GM21825 (cell line): ENCODE data around the gene FST.

Experiments used
- ATAC-seq: cut with Tn5 transposase; IDR thresholded peaks from one replicate; pipeline ENCODE4 v1.9.1; 2021; ENCODE audit warnings: mild to moderate bottlenecking, moderate library complexity; ENCODE audit not compliant: unreplicated experiment

The FST gene, protein sequence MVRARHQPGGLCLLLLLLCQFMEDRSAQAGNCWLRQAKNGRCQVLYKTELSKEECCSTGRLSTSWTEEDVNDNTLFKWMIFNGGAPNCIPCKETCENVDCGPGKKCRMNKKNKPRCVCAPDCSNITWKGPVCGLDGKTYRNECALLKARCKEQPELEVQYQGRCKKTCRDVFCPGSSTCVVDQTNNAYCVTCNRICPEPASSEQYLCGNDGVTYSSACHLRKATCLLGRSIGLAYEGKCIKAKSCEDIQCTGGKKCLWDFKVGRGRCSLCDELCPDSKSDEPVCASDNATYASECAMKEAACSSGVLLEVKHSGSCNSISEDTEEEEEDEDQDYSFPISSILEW

DNA sequence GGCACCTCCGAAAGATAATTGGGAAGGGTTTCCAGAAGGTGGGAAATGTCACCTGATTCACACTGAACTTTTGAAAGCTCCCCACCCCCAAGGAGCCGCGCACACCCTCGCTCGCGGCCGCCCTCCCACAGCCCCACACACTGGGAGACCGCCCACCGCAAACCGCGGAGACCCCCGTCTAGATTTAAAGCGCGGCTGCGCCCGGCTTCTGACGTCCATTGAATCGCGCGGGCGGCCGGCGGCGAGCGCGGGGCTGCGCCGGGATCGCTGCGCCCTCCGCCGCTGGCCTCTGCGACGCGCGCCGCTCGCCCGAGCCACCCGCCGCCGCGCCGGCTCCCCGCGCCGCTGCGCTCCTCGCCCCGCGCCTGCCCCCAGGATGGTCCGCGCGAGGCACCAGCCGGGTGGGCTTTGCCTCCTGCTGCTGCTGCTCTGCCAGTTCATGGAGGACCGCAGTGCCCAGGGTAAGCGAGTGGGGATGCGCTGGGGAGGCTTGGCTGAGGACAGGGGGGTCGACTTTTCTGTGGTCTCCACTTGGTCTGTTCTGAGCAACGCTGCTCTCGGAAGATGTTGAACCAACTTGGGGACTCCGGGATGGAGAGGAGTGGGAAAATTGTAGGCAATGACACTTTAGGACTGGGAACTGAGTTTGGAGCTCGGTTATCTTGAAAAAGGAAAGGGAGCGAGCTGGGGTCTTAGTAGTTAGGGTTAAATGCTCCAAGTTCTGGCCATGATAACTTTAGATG lies at the start of gene FST:
FST (plus strand) TSS at position 214 of the 743 bp plus-strand sequence; CDS start at position 377, 163 bp downstream.
- no peak for ATAC-seq

DNA sequence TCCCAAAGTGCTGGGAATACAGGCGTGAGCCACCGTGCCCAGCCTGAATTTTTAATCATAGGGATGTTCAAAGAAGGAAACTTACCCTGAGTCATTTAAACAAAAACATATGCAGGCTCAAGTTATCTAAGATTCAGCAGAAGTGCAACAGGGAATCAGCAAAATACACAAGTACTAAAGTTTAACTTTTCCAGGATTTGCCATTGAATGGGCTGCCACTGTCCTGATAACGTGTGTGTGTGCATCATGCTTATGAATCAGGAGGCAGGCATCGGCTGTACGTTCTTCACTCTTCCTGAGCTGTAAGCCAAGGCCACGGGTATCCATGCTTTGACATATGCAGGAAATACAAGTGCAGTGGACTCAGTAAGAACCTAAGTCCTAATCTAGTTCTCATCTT lies 48.8 kb upstream of the FST start:
- no peak for ATAC-seq

DNA sequence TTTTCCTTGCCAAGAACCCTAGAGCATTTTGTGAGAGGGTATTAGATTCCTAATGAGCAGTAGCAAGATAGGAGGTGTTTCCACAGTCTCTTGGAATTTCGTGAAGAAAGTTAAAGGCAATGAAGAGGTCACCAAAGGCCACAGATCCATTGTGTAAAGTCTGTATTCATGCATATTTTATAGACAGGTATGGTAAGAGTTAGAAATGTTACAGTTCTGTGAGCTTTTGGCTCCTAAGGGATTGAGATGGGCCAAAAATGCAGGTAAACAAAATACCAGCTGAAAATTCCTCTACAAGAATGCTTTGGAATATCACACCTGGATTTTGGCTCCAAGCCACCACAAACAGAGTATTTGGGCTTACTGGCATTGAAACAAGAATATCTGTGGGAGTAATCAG lies 47.4 kb upstream of the FST start:
- no peak for ATAC-seq

DNA sequence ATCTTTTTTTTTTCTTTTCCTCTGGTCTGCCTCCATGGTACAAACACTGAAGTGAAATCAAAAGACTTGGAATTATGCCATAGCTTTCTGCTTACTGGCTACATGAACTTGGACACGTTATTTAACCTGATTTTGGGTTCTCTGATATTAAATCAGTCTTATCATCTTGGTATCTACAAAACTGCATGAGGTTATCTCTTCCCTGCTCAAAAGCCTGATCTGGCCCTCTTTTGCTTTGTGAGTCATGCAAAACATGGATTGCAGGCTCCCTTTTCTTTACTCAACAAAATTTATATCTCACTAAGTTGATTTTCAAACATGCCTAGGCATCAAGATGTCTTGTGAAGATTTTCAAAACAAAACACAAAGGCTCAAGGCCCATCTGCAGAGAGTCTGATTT lies 45.9 kb upstream of the FST start:
- no peak for ATAC-seq

DNA sequence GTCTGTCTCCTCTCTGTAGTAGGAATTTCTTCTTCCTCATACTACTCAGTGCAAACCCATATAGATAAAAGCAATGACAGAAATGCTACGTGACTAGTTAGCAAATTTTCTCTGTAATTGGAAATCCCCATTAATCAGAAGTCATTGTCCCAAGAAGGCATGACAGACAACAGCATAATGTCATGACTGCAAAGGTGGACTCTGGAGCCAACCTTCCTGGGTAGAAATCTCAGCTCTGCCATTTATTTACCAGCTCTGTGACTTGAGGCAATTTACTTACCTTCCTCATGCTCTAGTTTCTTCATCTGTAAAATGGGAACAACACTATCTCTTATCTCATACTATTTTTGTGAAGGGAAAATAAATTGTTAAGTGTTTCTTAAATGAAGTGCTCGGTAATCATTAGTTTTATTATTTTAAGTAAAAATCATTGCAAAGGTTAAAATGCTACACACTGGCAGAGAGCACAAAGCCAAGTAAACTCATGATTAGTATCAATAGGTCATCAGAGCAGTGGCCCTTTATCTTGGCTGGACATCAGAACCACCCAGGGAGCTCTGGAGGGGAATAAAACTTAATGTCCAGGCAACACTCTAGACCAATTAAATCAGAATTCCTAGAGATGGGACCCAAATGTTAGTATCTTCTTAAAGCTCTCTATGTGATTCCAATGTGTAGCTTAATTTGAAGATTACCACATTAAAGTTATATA lies 43.8 kb upstream of the FST start:
- ATAC-seq = no peak

DNA sequence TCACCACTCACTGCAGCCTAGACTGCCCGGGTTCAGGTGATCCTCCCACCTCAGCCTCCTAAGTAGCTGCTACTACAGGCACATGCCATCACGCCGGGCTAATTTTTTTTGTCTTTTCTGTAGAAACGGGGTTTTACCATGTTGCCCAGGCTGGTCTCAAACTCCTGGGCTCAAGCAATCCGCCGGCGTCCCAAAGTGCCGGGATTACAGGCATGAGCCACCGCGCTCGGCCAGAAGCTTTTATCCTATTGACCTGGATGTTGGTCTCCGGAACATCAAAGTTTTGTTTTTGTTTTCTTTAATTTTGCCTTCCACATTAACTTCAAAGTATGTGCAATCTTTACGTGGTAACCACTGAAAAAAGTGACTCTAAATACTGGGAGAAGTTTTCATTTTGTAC lies 42.4 kb upstream of the FST start:
- ATAC-seq = no peak

DNA sequence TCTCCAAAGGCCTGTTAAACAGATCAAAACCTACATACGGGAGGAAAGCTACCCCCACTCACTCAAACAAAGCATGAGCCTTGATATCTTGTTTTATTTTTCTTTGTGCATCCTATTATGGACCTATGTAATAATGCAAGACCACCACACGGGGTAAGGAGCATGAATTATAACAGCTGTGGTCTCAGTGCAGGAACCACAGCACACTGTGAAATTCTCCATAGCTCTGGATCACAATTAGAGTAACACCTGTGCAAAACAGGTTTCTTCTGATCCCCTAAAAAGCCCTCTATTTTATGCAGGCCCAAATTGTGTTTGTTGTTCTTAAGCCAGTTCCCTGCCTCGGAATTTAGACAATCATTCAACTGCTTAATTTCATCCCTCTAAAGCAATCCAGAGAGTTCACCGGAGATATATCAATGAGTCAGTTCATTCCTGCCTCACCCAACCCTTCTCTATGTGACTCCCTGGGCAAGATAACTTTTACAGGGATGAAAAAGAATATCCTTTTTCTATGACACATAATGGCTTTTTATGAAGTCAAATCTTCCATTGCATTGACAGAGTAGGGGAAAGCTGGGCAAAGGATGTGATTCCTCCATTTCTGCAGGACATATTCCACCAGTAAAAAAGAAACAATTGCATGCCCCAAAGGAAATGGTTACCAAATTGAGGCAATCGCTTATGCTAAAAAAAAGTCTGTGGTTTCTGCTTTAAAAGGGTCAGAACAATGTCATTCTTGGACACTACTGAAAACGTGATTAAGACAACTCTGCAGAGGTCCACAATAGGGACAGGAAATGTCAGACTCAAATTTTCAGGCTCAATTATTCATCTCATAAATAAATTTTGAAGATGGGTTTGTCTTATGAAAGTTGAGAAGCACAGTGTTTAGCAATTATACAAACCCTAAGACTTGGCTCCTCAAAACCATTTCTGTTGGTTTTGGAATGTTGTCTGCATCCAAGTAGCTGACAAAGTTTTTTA lies 41.6 kb upstream of the FST start:
- no peak for ATAC-seq

DNA sequence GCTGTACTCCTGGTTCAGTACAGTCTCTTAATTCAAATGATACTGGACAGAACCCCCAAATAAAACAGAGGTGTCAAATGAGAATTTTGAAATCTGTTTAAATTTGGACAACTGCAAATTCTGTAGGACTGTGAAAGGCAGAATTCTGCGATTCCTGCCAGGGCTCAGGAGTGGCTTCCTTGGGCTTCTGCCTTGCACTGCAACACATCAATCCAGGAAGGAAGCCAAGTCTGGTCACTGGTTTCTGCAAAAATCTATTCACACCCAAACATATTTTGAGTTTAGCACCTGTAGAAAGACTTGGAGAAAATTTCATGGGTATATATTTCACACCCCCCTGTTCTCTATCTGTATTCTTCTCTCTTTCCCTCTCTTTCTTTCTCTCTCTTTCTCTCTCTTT lies 37.5 kb upstream of the FST start:
- no peak for ATAC-seq

DNA sequence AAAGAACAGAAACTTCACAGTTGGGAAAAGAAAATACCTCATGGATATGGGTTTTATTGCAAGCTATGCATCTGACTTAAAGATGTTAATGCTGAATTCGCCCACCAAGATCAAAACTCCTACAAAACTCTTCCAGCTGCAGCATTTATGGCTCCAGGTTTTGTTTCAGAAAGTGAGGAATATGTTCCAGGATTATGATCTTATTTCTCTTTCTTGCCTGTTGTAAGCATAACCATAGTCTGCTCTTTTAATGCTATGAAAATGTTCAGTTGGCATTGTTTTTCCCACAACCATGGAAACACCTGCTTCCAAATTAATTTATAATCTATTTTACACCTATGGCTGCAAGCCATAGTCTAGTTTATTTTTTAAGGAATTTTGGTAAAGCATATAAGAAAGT lies 34.9 kb upstream of the FST start:
- ATAC-seq = no peak

DNA sequence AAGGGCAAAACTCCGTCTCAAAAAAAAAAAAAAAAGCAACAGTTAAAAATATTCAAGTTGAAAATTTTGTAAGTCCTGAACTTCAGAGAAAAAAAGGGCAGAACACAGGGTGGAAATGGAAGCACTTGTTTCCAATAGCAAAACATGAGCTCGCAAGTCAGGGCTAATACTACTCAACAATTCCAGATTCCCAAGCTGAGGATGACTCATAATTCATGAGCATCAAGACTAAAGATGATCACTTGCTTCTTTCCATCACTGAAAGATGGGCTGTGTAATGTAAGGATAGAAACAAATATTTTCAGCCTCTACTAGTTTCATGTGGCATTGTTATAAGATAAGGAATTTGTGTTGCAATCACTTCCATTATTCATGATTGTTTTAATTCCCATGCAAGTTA lies 33.5 kb upstream of the FST start:
- ATAC-seq = no peak

DNA sequence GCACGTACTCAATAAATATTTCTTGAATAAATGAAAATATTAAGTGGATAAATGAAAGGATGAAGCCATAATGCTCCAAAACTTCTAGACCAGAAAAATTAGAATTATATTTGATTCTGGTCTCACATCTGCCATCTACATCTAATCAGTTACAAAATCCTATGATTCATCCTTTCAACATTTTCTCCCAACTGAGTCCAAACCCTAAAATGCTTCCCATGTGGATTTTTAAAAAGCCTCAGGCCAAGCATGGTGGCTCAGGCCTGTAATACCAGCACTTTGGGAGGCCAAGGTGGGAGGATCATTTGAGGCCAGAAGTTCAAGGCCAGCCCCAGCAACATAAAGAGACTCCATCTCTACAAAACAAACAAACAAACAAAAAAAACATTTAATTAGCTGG lies 31.6 kb upstream of the FST start:
- no peak for ATAC-seq

DNA sequence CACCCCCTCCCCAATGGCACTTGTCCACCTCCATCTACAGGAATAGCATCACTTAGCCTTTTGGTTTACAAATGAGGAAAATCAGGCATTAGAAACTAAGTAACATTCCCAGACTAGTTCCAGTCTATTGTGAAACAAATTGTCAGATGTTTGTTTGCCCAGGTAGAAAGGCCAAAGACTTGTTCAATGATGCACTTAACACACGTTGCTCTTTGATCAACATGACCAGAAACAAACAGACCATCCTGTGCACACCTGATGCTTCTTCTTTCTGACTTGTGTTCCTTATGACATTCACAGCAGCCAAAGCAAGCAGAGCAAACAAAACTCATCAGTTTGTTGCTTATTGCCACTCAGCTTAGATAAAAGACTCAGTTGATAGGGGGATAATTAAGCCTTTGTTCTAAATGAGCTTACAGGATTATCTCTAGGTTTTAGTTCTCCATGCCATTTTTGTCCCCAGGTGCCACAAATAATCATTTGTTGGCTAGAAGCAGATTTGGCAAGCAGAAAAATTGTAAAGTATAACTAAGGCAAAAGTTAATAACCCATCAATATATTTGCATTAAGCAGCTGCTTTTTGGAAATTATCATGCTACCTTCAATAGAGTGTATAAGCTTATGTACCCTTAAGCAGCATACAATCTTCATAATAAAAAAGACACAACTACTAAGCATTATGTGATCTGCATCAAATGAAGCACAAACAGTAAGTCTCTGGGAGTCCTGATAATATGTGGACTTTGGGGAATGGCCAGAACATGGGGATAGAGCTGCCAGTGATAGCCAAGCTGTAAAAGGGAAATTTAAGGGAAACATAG lies 26.3 kb upstream of the FST start:
- no peak for ATAC-seq

DNA sequence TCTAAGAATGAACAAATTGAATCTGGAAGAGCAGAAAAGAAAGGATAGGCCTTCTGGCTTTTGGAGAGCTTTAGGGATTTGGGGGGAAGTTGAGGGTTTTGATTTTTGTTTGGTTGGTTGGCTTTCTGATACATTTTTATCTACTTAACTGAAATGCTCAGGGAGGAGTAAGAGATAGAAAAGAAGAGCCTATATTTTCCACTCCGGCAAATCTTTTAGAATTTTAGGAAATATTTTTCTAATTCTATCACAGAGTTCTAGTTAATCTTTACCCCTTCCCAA lies 25.8 kb upstream of the FST start:
- ATAC-seq = no peak

DNA sequence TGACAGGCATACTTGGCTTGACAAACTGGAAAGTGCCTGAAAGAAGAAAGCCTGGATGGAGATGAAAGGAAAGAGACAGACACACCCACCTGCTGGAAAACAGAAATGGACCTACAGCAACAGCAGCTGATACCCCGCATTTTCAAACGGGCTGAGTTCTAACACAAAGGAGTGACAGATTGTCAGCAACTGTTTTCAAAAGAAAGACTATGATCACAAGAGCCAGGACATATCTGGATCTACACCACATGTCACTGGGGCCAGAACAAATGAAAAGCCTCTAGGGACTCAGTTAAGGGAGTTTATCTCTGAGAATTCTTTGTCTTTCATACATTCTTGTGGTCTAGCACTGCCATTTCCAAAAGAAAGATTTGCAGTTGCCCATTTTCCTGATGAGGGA lies 24.1 kb upstream of the FST start:
- ATAC-seq = no peak

DNA sequence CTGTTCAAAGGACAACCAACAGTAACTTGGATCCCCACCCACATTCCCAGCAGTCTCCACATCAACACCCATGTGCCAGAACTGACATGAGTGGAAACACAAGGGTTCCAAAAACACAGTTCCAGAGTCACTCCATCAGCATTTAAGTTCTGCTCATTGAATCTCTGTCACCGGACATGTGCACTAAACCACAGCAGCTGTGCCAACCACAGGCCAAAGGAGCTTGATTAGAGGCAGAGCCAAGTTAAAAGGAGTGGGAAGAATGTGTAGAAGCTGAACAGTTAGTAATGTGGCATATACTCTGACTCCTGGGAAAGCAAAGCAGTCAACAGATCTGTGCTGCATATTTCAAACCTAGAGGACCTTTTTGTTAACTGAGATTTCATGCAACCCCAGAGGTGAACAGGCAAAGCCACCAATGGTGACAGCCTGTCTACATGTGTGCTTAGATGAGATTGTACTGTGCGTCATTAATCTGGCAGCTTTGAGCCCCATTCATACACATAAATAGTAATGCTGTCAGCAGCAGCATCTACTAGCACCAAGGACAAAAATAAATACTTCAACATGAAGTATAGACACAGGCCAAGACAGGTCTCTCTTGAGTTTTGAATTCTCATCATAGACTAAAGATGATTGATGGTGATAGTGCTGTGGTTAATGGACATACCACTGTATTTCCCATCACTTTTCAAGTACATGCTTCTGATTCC lies 16.4 kb upstream of the FST start:
- no peak for ATAC-seq

DNA sequence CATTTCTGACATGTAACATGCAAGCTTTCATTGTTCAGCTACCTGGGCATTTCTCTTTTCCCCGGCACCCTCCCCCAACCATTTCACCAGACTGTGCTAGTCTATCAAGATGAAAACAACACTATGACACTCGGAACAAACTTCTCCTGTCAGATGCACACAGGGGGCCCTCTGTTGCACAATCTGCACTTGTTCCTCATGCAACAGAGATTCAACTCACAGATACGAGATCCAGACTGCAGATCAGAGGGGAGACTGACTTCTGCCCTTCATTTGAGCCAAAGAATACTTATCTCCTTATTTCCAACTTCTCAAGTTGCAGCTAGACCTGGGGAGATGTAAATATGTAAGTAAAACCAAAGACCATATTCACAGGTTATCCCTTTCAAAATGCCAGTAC lies 15.7 kb upstream of the FST start:
- no peak for ATAC-seq

DNA sequence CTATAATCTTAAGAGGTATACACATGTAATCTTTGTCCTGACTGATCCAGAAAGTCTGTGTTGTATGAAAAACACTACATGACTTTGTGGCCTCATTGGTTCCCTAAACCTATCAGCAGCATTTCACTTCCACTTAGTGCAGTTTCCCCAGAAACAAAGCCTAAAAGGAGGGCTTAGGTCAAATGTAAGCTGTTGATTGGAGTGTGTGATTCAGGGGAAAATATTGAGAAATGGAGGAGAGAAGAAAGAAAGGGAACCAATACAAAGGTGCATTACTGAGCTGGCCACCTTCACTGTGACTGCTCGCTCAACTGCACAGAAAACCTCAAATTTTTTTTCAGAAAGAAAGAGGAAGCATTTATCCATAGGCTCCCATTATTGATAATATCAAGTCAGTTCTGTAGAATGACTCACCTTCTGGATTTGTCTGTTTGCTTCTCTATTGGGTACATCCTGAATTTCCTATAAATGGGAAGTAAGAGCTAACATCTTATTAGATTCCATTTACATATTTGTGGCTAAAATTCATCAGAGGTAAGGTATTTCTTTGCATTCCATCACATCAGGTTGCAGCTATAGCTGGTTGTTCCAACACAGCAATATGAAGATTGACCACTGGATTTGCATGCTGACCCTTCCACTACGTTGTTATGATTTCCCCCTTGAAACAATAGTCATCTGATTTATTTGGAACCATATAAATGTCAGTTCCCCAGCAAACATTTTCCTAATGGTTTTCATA lies 10.3 kb upstream of the FST start:
- ATAC-seq = no peak

DNA sequence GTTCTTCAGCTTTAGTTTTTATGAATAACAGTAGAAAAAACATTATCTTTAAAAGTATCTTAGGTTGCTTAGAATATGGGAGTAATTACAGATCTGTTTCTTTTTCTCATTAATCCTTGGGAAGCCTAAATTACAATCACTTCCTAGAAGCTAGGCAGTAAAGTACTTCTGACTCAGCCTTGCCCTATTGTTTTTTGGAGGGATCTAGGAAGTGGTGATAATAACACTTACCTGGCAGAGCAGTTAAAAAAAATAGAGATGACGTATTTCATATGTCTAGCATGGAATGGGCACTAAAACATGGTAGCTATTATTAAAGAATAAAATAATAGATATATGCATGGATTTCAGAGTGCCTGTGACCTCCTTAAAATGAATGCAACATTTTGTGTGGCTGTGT lies 8.2 kb upstream of the FST start:
- no peak for ATAC-seq
